Measurements from ENCODE around the gene LPA.

GRCh38 chr6:160532315-160532714 is 131.8 kb downstream of the LPA start:
- TF ChIP-seq USF2 (IDR thresholded peaks at IDR 0.05) (no peak), POLR2A (IDR thresholded peaks at IDR 0.05; ENCODE audit: low read length) (no peak), CTCF (IDR thresholded peaks at IDR 0.05) (no peak), RCOR1 (IDR thresholded peaks at IDR 0.05; ENCODE audit: low read depth, low read length) (no peak)

Data from A549 (cell line).